ENCODE measurements around the gene SLC25A23. TPM values are rescaled to one million over a fixed set of nuclear protein-coding genes. Genes with fewer than 3 reads are reported as not detected.
"Not testable (repeated sequence)": the region's sequence is repeated elsewhere in the genome, so short reads cannot be mapped to it uniquely, and the experiment has no call there.

SLC25A23 gene
- total and polyA plus RNA-seq, 2 experiments from 2014 or later, result 25.7 to 96.4 TPM

GRCh38 chr19:6400062-6400944 is 59.3 kb downstream of the SLC25A23 start:
- H3K27ac Mint-ChIP-seq; H3K4me3 Mint-ChIP-seq; H3K79me2 ChIP-seq (replicated peaks; ENCODE audit: insufficient read depth); H4K20me1 ChIP-seq (replicated peaks; ENCODE audit: insufficient read depth); ATAC-seq; H3K36me3 Mint-ChIP-seq (ENCODE audit: low read depth); H3K9me2 ChIP-seq (ENCODE audit: insufficient read depth); H3F3A ChIP-seq (replicated peaks; ENCODE audit: low read depth); H2AFZ ChIP-seq; H3K4me1 ChIP-seq (ENCODE audit: insufficient read depth); H3K27me3 Mint-ChIP-seq (ENCODE audit: insufficient read depth, low read depth, poor library complexity); H3K36me3 ChIP-seq (ENCODE audit: insufficient read depth); H3K27me3 ChIP-seq (ENCODE audit: insufficient read depth); H3K4me1 Mint-ChIP-seq; H3K4me3 ChIP-seq; DNase-seq (ENCODE audit: low spot score); H3K27ac ChIP-seq (ENCODE audit: low read depth); H3K4me2 ChIP-seq; H3K9me3 Mint-ChIP-seq: not testable (repeated sequence)

GRCh38 chr19:6396305-6396704 is 63.3 kb downstream of the SLC25A23 start:
- H3K4me3 ChIP-seq, result no peak overlapping the region
- no peaks in the 10 kb centered on the region for H3K27me3 ChIP-seq (ENCODE audit: insufficient read depth)
- peaks cover 11% of the 10 kb centered on the region for H3K27me3 Mint-ChIP-seq (ENCODE audit: insufficient read depth, low read depth, poor library complexity)
- TF ChIP-seq STAT1 (IDR thresholded peaks at IDR 0.05; ENCODE audit: unreplicated experiment), result no peak
- H3K4me3 Mint-ChIP-seq, result no peak overlapping the region
- no peak for ATAC-seq
- no peak overlapping the region for H3K27ac ChIP-seq (ENCODE audit: low read depth)
- H3K36me3 ChIP-seq (ENCODE audit: insufficient read depth), result peaks cover under 1% of the 10 kb centered on the region; the same call in 1 of the 2 replicates
- no peak overlapping the region for H2AFZ ChIP-seq
- H4K20me1 ChIP-seq (replicated peaks; ENCODE audit: insufficient read depth), result no peaks in the 10 kb centered on the region
- H3K9me3 Mint-ChIP-seq, result no peaks in the 10 kb centered on the region; the same call in 2 of the 3 replicates
- peaks cover 18% of the 10 kb centered on the region for H3K4me1 Mint-ChIP-seq
- no peak for DNase-seq (ENCODE audit: low spot score)
- no peak overlapping the region for H3K27ac Mint-ChIP-seq
- no peaks in the 10 kb centered on the region for H3K9me2 ChIP-seq (ENCODE audit: insufficient read depth)
- H3K4me1 ChIP-seq (ENCODE audit: insufficient read depth), result peaks cover 7% of the 10 kb centered on the region; the same call in 1 of the 2 replicates
- H3K79me2 ChIP-seq (replicated peaks; ENCODE audit: insufficient read depth), result peaks cover 14% of the 10 kb centered on the region
- no peak overlapping the region for H3K4me2 ChIP-seq
- H3F3A ChIP-seq (replicated peaks; ENCODE audit: low read depth), result peaks cover 4% of the 10 kb centered on the region; the same call in 1 of the 2 replicates
- peaks cover 2% of the 10 kb centered on the region; the same call in 1 of the 3 replicates for H3K36me3 Mint-ChIP-seq (ENCODE audit: low read depth)

GRCh38 chr19:6394831-6395230 is 64.8 kb downstream of the SLC25A23 start:
- TF ChIP-seq CREB1 (CRISPR knock-in tag; IDR thresholded peaks at IDR 0.05; ENCODE audit: low read depth), result no peak
- Histone ChIP-seq H3K79me2 (replicated peaks; ENCODE audit: insufficient read depth) (peaks cover 20% of the 10 kb centered on the region), H3K4me3 (no peak overlapping the region), H3K36me3 (ENCODE audit: insufficient read depth) (peaks cover 6% of the 10 kb centered on the region; the same call in 1 of the 2 replicates), H3K27ac (ENCODE audit: low read depth) (peak overlapping the region; percentile 80; the same call in 1 of the 2 replicates), H2AFZ (no peak overlapping the region), H3F3A (replicated peaks; ENCODE audit: low read depth) (peaks cover 4% of the 10 kb centered on the region; the same call in 1 of the 2 replicates), H3K4me1 (ENCODE audit: insufficient read depth) (peaks cover 7% of the 10 kb centered on the region; the same call in 1 of the 2 replicates), H4K20me1 (replicated peaks; ENCODE audit: insufficient read depth) (no peaks in the 10 kb centered on the region; the same call in 1 of the 2 replicates), H3K4me2 (0 out of 2 replicates have a peak overlapping the region, but pooled peaks have one; percentile 99), H3K27me3 (ENCODE audit: insufficient read depth) (no peaks in the 10 kb centered on the region), H3K9me2 (ENCODE audit: insufficient read depth) (no peaks in the 10 kb centered on the region)
- peak overlapping the region; percentile 99 for H3K27ac Mint-ChIP-seq
- peak overlapping the region; percentile 97 for H3K4me3 Mint-ChIP-seq
- peaks cover 11% of the 10 kb centered on the region for H3K27me3 Mint-ChIP-seq (ENCODE audit: insufficient read depth, low read depth, poor library complexity)
- peaks cover 9% of the 10 kb centered on the region for H3K36me3 Mint-ChIP-seq (ENCODE audit: low read depth)
- H3K9me3 Mint-ChIP-seq, result no peaks in the 10 kb centered on the region; the same call in 2 of the 3 replicates
- DNase-seq (ENCODE audit: low spot score), result peak; percentile 50
- H3K4me1 Mint-ChIP-seq, result peaks cover 18% of the 10 kb centered on the region
- peak; percentile 27 for ATAC-seq

GRCh38 chr19:6393983-6394412 is 65.6 kb downstream of the SLC25A23 start:
- peak overlapping the region; percentile 99 for H3K4me3 ChIP-seq
- Mint-ChIP-seq H3K27ac (peak overlapping the region; percentile 99), H3K9me3 (no peaks in the 10 kb centered on the region; the same call in 2 of the 3 replicates), H3K27me3 (ENCODE audit: insufficient read depth, low read depth, poor library complexity) (peaks cover 11% of the 10 kb centered on the region), H3K4me1 (peaks cover 18% of the 10 kb centered on the region), H3K36me3 (ENCODE audit: low read depth) (peaks cover 14% of the 10 kb centered on the region), H3K4me3 (peak overlapping the region; percentile 97)
- H3K4me2 ChIP-seq, result peak overlapping the region; percentile 99
- H3F3A ChIP-seq (replicated peaks; ENCODE audit: low read depth), result peaks cover 6% of the 10 kb centered on the region; the same call in 1 of the 2 replicates
- no peaks in the 10 kb centered on the region for H3K9me2 ChIP-seq (ENCODE audit: insufficient read depth)
- DNase-seq (ENCODE audit: low spot score) (no peak), ATAC-seq (peak; percentile 4)
- peaks cover 20% of the 10 kb centered on the region for H3K79me2 ChIP-seq (replicated peaks; ENCODE audit: insufficient read depth)
- peaks cover 6% of the 10 kb centered on the region; the same call in 1 of the 2 replicates for H3K36me3 ChIP-seq (ENCODE audit: insufficient read depth)
- peak overlapping the region; percentile 95 for H3K27ac ChIP-seq (ENCODE audit: low read depth)
- H2AFZ ChIP-seq, result peak overlapping the region; percentile 86
- peaks cover 7% of the 10 kb centered on the region; the same call in 1 of the 2 replicates for H3K4me1 ChIP-seq (ENCODE audit: insufficient read depth)
- H4K20me1 ChIP-seq (replicated peaks; ENCODE audit: insufficient read depth), result no peaks in the 10 kb centered on the region; the same call in 1 of the 2 replicates
- H3K27me3 ChIP-seq (ENCODE audit: insufficient read depth), result no peaks in the 10 kb centered on the region
- TF ChIP-seq EZH2 (IDR thresholded peaks at IDR 0.05; ENCODE audit: low read depth, unreplicated experiment), result no peak
- no peak for TF ChIP-seq POLR2AphosphoS5 (IDR thresholded peaks at IDR 0.05; ENCODE audit: low read depth)
- no peak for TF ChIP-seq REST (IDR thresholded peaks at IDR 0.05; ENCODE audit: unreplicated experiment)
- TF ChIP-seq JUNB (IDR thresholded peaks at IDR 0.05; ENCODE audit: unreplicated experiment), result no peak
- TF ChIP-seq ZNF114 (CRISPR knock-in tag; IDR thresholded peaks at IDR 0.05), result no peak
- no peak for TF ChIP-seq NANOG (IDR thresholded peaks at IDR 0.05; ENCODE audit: borderline replicate concordance)
